Stomach smooth muscle (tissue), 2 donors: ENCODE results near the gene CDH12.

ENCODE experiments used
- H3K27ac ChIP-seq: one replicate; pipeline ENCODE4 v1.7.0; 2013; ENCODE audit warnings: mild to moderate bottlenecking, low read length, inconsistent platforms
- H3K27me3 ChIP-seq, 2 donors: one replicate each; pipeline ENCODE4 v1.7.0; 2013; ENCODE audit warnings: low read length in 2 of 2; ENCODE audit not compliant: insufficient read depth in 2 of 2, control insufficient read depth in 1 of 2
- H3K36me3 ChIP-seq, 2 donors: one replicate each; pipeline ENCODE4 v1.7.0; 2013; ENCODE audit warnings: low read length in 2 of 2; ENCODE audit not compliant: control insufficient read depth in 2 of 2, insufficient read depth in 2 of 2
- H3K4me1 ChIP-seq: one replicate; pipeline ENCODE4 v1.7.0; 2013; ENCODE audit warnings: low read length; ENCODE audit not compliant: control insufficient read depth, insufficient read depth
- H3K4me3 ChIP-seq, 2 donors: one replicate each; pipeline ENCODE4 v1.7.0; 2013; ENCODE audit warnings: low read length in 2 of 2
- H3K9ac ChIP-seq, 2 donors: one replicate each; pipeline ENCODE4 v1.7.0; 2013; ENCODE audit warnings: low read length in 2 of 2, mild to moderate bottlenecking in 1 of 2
- H3K9me3 ChIP-seq, 2 donors: one replicate each; pipeline ENCODE4 v1.7.0; 2013; ENCODE audit warnings: low read length in 2 of 2; ENCODE audit not compliant: control insufficient read depth in 2 of 2
- donor health status: healthy.
- donor health status: Pancreatic carcinoma.

The CDH12 gene

GRCh38 chr5:22590677-22591268 lies 262.4 kb downstream of the CDH12 start:
- no peaks in the 10 kb centered on the region for H3K4me1 ChIP-seq
- H3K9me3 ChIP-seq = no peaks in the 10 kb centered on the region
- H3K27ac ChIP-seq = no peak overlapping the region

GRCh38 chr5:22577711-22578110 lies 275.4 kb downstream of the CDH12 start:
- Histone ChIP-seq H3K4me3 (no peak overlapping the region), H3K9ac (no peak overlapping the region), H3K9me3 (no peaks in the 10 kb centered on the region), H3K27ac (no peak overlapping the region), H3K4me1 (no peaks in the 10 kb centered on the region), H3K36me3 (no peaks in the 10 kb centered on the region), H3K27me3 (no peaks in the 10 kb centered on the region)

More at GRCh38 chr5:22590677-22591268, 262.4 kb downstream of the CDH12 start:
- H3K27me3 ChIP-seq = no peaks in the 10 kb centered on the region
- no peak overlapping the region for H3K4me3 ChIP-seq
- H3K36me3 ChIP-seq = no peaks in the 10 kb centered on the region
- H3K9ac ChIP-seq = no peak overlapping the region

GRCh38 chr5:22577006-22577405 lies 276.1 kb downstream of the CDH12 start:
- H3K36me3 ChIP-seq = no peaks in the 10 kb centered on the region
- no peak overlapping the region for H3K27ac ChIP-seq
- H3K4me3 ChIP-seq = no peak overlapping the region
- H3K27me3 ChIP-seq = no peaks in the 10 kb centered on the region
- H3K4me1 ChIP-seq = no peaks in the 10 kb centered on the region
- H3K9ac ChIP-seq = no peak overlapping the region
- H3K9me3 ChIP-seq = no peaks in the 10 kb centered on the region

GRCh38 chr5:22572941-22573340 lies 280.2 kb downstream of the CDH12 start:
- H3K9me3 ChIP-seq = no peaks in the 10 kb centered on the region
- H3K27ac ChIP-seq = no peak overlapping the region
- H3K4me1 ChIP-seq = no peaks in the 10 kb centered on the region
- no peak overlapping the region for H3K4me3 ChIP-seq
- no peaks in the 10 kb centered on the region for H3K27me3 ChIP-seq
- H3K36me3 ChIP-seq = no peaks in the 10 kb centered on the region
- no peak overlapping the region for H3K9ac ChIP-seq

GRCh38 chr5:22567983-22568382 lies 285.2 kb downstream of the CDH12 start:
- no peak overlapping the region for H3K27ac ChIP-seq
- H3K9me3 ChIP-seq = no peaks in the 10 kb centered on the region
- no peaks in the 10 kb centered on the region for H3K36me3 ChIP-seq
- no peak overlapping the region for H3K9ac ChIP-seq
- H3K27me3 ChIP-seq = no peaks in the 10 kb centered on the region
- H3K4me1 ChIP-seq = no peaks in the 10 kb centered on the region
- no peak overlapping the region for H3K4me3 ChIP-seq

GRCh38 chr5:22560147-22560546 lies 293.0 kb downstream of the CDH12 start:
- Histone ChIP-seq H3K9me3 (no peaks in the 10 kb centered on the region), H3K27ac (no peak overlapping the region), H3K4me3 (no peak overlapping the region), H3K27me3 (no peaks in the 10 kb centered on the region), H3K9ac (no peak overlapping the region), H3K36me3 (no peaks in the 10 kb centered on the region), H3K4me1 (no peaks in the 10 kb centered on the region)

- Histone ChIP-seq H3K27me3 (no peaks in the 10 kb centered on the region), H3K9me3 (no peaks in the 10 kb centered on the region), H3K9ac (no peak overlapping the region), H3K27ac (no peak overlapping the region), H3K4me1 (no peaks in the 10 kb centered on the region), H3K4me3 (no peak overlapping the region), H3K36me3 (no peaks in the 10 kb centered on the region)
Measured at GRCh38 chr5:22557251-22557650, 295.9 kb downstream of the CDH12 start.

GRCh38 chr5:22554475-22554874 lies 298.7 kb downstream of the CDH12 start:
- H3K4me3 ChIP-seq = no peak overlapping the region
- H3K27ac ChIP-seq = no peak overlapping the region
- H3K9ac ChIP-seq = no peak overlapping the region
- no peaks in the 10 kb centered on the region for H3K36me3 ChIP-seq
- H3K27me3 ChIP-seq = no peaks in the 10 kb centered on the region
- H3K9me3 ChIP-seq = no peaks in the 10 kb centered on the region
- H3K4me1 ChIP-seq = no peaks in the 10 kb centered on the region

GRCh38 chr5:22549876-22550671 lies 303.1 kb downstream of the CDH12 start:
- Histone ChIP-seq H3K9ac (no peak overlapping the region), H3K36me3 (no peaks in the 10 kb centered on the region), H3K4me3 (no peak overlapping the region), H3K27me3 (no peaks in the 10 kb centered on the region), H3K27ac (no peak overlapping the region), H3K4me1 (no peaks in the 10 kb centered on the region), H3K9me3 (no peaks in the 10 kb centered on the region)

GRCh38 chr5:22542340-22542739 lies 310.8 kb downstream of the CDH12 start:
- no peaks in the 10 kb centered on the region for H3K27me3 ChIP-seq
- no peaks in the 10 kb centered on the region for H3K4me1 ChIP-seq
- no peak overlapping the region for H3K9ac ChIP-seq
- no peak overlapping the region for H3K4me3 ChIP-seq
- H3K36me3 ChIP-seq = no peaks in the 10 kb centered on the region
- no peak overlapping the region for H3K27ac ChIP-seq
- H3K9me3 ChIP-seq = peaks cover 0 to 5% of the 10 kb centered on the region in 2 donors

GRCh38 chr5:22541037-22541436 lies 312.1 kb downstream of the CDH12 start:
- H3K9me3 ChIP-seq = peaks cover 0 to 5% of the 10 kb centered on the region in 2 donors
- no peaks in the 10 kb centered on the region for H3K36me3 ChIP-seq
- no peak overlapping the region for H3K9ac ChIP-seq
- no peak overlapping the region for H3K4me3 ChIP-seq
- no peak overlapping the region for H3K27ac ChIP-seq
- no peaks in the 10 kb centered on the region for H3K4me1 ChIP-seq
- no peaks in the 10 kb centered on the region for H3K27me3 ChIP-seq
